A549 treated with ZK216348 at 1 μM for 4 hours (cell line): ENCODE data around the gene SNX5. TPM values are rescaled to one million over a fixed set of nuclear protein-coding genes. Genes with fewer than 3 reads are reported as not detected.

Experiments
- total RNA-seq: library from RNA; stranded (reverse); fragments of 200-300 nt; extraction: Qiagen RNA extraction; gene quantifications from 5 replicates; pipeline ENCODE4 v1.2.3, GENCODE V29; 2022; ENCODE audit warnings: low read depth

The SNX5 gene
- total RNA-seq = 199 to 265 TPM (median 229 TPM) in 5 replicates

DNA sequence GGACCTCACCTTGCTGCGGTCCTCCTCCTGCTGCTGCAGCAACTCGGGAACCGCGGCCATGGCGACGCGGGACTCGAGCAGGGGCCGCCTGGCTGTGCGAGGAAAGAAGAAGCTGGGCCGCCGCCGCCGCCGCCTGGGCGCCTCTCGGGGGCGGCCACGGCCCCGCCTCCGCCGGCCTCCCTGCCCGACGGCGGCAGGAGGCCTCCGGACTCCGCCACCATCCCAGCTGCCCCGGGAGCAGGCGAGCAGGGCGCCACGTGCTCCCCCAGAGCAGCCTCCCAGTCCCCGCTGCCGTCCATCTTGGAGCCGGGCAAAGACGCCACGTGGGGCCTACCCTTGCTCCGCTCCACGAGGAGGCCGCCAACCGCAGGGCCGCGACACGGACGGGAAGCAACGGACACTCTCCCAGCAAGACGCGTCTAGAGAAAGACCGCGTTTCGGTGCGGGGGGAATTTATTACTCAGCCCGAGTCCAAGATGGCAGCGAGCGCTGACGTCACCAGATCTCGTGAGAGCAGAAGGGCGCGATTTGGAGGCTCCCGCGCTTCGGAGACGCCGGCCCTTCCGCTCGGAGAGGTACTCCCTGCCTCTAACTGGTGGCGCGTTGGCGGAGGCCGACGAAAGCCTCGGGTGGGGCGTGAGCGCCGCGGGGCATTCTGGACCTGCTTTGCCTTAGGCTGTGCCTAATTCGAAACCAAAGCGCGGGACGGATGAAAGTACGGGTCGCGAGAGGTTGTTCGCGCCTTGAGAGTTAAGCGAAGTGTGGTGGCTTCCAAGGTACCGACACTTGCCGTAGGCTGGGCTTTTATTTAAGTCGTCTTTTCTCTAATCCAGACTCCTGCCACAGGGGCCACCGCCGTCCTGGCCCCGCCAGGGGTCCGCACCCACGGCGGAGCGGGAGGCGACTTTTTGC lies at the start of gene SNX5, which contains the start of gene MGME1:
TSS of gene SNX5 (minus strand) at position 429 of the 912 bp plus-strand sequence. CDS start at position 60, 369 bp downstream.
TSS of gene MGME1 (plus strand) at position 653 of the 912 bp plus-strand sequence. CDS start 842 bp downstream, outside the sequence.

Other genes starting within 250 kb of the SNX5 start
- 38.7 to 46.6 TPM (median 42.2 TPM) in 5 replicates for gene MGME1, start 224 bp upstream of the SNX5 start, total RNA-seq
- gene OVOL2, start 89.1 kb upstream of the SNX5 start, total RNA-seq = 0.18 to 0.29 TPM (median 0.23 TPM) in 4 of 5 replicates, not detected in the other
- 8.2 to 10.6 TPM (median 8.5 TPM) in 5 replicates for gene KAT14, start 169.1 kb upstream of the SNX5 start, total RNA-seq
- gene PET117, start 169.1 kb upstream of the SNX5 start, total RNA-seq = 17.9 to 27.9 TPM (median 23.6 TPM) in 5 replicates